NCI-H1436 treated with DMSO at 0.1 percent for 48 hours (cell line): ENCODE data around the gene FEV.
A peak's percentile ranks its signal among the peaks of the same experiment; 100 is the strongest.

ENCODE experiments used
- DNase-seq: peaks from one replicate; lab custom pipeline; 2025; lab: John Stamatoyannopoulos, UW

The FEV gene

DNA sequence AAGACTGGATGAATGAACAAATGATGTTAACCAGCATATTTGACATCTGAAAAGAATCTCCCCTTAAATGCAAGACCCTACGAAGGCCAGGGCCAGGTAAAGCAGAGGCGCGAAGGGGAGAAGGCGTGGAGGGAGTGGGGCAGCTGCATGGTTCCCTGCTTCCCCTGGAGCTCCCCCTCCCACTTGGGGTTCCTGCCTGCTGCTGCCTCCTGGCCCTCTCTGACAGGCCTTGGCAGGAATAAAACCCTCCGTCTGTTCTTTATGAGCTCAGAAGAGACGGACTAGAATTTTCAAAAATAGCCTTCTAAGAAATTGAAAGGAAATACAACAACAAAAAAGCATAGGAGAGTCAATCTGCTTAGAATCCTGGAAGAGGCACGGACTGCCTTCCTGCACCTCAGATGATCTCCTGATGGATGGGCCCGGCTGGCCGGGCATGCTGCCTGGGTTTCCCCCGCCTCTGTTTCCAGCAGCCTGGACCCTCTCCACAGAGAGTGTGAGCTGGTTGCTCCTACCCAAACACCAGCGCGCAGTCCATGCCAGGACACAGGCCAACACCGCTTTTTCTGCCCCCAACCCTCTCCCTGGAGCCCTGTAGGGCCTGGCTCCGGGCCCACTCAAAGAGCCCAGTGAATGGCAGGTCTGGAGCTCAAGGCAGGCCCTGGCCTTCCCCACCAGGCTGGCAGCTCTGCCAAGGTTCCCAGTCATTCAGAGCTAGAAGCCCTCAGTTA, 32.4 kb upstream of the FEV start:
- no peak for DNase-seq

DNA sequence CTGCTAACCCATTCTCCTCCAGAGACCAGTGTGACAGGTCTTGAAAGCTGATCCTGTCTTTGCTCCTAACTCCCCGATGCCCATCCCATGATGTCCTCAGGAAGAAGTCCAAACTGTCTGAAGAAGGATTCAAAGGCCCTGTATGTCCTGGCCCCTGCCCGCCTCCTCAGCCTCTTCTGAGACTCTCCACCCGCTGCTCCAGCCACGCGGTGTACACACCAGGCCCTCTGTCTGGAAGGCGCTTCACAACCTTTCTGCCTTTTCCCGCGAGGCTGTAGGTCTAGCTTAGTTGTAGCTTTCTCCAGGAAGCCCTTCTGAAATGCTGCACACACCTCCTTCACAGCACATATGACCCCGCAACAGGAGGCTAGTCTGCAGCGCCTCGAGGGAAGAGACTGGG, 31.7 kb upstream of the FEV start:
- DNase-seq: no peak

DNA sequence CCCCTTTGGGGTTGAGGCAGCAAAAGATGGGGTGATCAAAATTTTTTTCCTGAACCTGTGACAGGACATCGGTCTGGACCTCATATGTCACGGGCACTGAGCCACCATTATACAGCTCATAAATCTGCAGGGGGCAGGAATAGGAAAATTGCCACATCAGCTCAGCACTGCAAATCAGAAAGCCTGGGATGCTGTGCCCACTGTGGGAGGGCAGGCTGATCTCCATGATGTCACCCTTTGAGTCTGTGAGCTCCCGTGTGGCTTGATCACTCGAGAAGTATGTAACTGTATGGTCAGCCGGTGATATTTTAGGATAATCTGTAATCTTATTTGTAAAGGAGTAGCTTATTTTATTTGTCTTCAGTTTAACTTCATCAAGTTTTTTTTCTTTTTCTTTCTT, 25.9 kb upstream of the FEV start:
- no peak for DNase-seq

DNA sequence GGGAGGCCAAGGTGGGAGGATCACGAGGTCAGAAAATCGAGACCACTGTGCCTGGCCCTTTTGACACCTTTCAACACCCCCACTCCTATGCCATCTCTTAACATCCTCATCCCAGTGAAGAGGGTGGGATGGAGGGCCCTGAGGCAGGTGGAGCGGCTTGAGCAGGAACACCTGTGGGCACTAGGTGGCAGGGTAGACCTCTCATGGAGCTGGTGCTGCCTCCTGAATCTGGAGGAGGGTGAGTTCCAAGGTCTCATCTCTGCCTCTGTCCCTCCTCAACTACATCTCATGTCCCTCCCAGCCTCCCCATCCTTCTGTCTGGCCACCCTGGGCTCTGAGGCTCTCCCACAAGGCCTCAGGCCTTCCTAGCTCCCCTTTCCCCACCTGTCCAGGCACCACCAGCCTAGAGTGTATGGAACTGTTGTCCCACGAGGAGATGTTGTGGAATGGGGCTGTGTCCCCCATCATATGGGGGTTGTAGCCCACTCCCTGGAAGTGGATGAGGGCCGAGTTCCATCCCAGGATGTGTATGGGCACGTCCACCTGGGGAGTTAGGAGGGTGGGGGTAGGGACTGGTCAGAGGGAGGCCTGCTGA, 25.3 kb upstream of the FEV start:
- DNase-seq: no peak

DNA sequence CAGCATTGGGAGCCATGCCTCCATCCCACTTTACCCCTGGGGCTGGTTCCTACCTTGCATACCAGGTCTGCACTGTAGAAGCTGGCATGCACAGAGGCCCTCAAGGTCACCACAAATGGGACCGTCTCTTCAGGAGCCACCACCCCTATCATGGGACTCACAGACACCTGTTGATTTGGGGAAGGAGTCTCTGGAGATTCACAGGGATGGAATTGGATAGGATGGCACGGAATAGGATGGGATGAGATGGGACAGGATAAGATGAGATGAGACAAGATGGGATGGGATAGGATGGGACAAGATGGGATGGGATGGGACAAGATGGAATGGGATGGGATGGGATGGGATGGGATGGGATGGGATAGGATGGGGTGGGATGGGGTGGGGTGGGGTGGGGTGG, 24.3 kb upstream of the FEV start:
- DNase-seq: no peak

DNA sequence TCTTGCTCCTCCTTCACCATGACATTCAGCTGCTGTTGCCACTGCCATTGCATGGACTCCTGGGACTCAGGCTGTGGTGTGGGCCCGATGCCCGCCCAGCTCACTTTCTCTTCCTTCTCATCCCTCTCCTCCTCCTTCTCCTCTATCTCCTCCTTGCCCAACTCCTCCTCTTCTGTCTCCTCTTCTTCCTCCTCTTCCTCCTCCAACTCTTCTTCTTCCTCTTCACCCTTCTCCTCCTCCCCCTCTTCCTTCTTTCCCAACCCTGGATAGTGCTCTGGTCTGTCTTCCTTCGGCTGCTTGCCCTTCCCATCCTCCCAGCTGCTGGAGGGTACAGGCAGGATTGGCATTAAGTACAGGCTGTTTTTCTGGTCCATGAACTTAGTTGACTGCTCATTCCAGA, 19.0 kb upstream of the FEV start:
- DNase-seq: no peak

DNA sequence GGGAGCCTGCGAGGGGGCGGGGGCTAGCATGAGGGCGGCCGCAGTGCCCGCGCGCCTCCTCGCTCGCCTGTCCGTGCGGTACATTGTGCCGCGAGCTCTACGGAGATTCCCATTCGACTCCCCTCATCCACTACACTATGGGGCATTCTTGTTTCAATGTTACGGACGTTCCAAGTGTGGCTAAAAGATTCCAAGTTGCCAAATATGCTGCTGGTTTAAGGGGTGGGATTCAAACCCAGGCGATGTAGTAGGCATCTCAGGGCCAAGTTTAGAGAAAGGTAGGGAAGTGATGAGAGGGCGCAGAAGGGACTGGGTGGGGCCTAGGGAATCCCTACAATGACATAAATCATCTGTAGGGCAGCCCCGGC, 18.3 kb upstream of the FEV start:
- DNase-seq: no peak

DNA sequence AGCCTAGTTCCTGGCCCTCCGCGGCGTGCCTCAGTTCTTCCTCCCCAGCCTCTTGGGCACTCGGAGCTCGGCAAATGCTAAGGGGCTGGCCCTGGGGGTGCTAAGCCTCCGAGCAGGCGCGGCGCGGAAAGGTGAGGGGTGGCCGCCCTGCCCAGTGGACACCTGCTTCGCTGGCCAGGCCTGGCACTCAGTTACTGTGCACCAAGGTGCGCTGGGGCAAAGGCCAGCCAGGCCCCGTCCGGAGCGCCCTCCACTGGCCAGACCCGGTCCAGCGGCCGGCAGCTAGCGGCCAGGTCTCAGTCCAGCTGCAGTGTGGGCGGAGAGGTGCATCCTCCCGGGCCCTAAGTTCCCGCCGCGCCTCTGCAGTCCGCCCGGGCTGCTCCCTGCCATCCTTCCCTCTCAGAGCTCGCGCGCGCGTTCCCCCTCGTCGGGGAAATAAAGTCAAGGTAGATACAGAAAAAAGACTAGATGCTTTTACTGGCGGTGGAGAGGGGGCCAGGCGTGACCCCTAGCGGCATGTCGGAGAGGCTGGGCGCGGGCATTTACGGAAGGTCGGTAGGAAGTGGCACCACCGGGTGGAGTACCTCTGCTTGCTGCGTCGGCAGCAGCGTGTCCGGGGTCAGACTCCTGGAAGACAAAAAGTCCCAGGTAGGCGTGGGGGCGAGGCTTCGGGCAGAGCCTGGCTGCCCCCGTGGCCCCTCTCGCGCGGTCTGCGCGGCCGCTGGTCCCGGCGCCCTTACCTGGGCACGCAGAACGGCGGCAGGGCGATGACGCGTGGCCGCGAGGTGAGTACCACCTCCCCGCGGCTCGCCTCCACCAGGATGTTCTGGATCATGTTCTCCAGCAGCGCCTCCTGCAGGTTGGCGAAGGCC, 17.6 kb upstream of the FEV start:
- DNase-seq: peak; percentile 46

DNA sequence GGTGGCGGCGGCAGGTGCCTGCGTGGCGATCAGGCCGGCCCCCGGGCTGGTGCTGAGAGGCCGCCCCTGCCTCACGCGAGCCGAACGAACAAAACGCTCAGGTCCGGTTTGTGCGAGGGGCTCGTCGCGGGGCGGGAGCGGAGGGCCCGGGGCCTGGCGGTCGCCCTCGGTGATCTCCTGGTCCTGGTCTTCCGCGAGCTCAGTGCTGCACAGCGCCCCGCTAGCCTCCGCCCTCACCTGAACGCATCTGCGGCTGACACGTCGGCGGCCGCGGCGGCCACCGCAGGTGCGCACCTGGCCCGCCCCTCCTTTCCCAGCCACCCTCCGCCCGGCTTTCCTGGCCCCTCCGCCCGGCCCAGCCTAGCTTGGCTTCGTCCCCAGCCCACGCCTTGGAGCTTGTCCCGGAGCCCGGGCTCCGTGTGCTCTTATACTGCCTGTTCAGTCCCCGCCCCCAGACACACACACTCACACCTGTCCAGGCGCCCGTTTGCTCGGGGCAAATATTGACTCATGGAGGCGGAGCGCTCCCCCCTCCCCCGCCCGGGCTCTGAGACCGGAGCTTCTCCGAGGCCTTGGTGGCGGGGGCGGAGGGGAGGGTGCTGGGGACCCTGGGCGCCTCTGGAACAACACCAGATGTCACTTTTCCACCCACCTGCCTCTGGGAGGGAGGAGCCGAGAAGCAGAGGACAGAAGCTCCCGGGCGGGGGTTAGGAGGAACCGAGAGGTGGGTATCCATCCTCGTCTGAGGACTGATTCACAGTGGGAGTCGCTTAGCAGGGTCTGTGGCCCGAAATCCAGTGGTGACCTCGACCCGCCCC, 16.8 kb upstream of the FEV start:
- peak; percentile 88 for DNase-seq

DNA sequence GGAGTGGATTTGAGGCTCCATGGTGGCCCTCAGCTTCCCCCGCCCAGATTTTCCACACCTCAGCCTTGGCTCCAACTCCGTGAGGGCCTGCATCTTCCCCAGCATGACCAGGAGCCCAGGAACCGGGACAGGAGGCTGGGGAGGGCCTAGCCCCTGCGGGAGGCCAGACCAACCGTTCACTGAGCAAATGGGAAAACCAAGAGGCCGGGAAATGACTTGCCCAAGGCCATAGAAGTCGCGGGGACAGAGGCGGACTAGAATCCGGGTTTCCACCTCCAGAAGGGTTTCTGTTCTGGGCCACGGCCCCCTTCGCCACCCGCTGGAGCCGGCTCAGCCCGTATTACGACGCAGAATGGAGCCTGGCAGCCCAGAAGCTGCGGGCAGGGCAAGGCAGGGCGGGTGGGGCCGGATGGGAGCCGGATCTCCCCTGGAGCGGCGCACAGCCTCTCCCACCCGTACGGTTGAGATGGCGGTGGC, 16.2 kb upstream of the FEV start:
- no peak for DNase-seq

DNA sequence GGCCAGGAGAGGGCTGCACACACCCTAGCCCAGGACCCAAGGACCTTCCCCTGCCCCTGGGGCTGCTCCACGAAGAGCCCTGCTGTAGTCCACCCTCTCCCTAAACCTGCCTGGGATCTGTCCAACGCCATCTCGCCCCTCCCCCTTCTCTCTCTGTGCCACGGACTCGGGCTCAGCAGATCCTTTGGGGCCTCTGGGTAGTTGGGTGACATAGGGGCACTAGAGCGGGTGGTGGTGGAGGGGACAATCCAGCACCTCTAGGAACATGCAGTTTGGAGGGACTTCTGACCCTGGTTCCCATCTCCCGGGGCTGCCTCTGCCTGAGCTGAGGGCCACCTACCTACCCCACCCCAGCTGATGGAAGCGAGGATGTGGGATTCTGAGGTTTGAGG, 15.6 kb upstream of the FEV start:
- DNase-seq: no peak

DNA sequence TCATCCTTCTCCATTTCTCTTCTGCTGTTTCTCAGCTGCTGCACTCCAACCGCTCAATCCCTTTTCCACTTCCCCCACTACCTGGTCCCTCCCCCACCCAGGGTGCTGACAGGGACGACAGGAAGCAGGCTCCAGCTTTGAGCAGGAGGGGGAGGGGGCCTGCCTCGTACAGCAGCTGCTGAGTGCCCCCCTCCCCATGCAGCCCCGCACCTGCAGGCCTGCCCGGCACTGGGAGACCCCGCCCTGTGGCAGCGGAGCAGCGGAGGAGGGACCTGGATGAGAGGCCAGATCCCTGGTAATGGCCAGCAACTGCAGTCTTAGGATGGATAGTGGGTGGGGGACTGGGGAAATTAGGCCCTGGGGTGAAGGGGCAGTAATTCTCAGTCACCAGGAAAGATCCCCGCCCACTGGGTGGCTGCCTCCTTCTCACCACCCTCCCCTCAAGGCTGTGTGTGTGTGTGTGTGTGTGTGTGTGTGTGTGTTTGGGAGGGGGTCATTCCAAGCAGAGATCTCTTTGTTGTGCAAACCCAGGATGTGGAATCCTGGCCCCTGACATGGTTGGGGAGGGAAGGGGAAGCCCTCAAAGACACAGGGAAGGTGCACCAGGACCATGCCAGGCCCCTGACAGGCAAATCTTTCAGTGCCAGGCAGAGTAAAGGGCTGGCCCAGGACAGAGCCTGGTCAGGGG, 15.0 kb upstream of the FEV start:
- DNase-seq: peak; percentile 56

DNA sequence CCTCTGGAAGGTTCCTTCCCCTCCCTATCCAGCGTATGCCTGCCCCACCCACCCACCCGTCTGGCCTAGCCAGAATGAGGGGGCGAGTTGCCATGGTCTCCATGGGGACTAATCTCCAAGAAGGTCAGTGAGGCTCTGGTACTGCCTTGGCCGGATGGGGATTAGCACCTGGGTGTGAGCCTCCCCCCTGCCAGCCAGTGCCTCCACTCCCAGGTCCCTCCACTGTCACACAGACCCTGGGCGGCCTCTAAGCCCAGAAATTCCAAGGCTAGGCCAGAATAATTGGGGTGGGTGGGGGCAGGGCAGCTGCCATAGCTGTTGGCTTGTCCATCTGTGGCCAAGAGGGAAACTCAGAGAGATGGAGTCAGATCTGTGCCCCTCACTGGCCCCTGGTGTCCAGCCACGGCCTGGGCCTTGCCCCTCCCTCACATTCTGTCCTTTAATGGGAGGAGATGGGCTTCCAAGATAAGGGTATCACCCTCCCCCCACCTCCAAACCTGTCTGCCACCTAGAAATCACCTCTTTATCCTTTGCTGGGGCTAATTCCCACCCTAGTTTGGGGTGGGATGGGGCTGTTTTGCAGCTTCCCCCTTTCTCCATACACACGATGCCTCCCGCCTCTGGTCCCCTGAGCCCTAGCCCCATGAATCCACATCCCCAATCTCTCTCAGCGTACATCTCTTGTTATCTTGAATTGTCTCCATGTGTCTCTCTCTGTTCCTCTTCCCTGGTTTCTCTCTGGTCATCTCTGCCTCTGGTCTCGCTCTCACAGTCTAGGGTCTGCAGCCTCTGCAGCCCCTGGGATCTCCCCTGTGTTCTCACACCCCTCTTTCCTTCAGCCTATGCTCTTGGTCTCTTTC, 14.3 kb upstream of the FEV start:
- DNase-seq: no peak

DNA sequence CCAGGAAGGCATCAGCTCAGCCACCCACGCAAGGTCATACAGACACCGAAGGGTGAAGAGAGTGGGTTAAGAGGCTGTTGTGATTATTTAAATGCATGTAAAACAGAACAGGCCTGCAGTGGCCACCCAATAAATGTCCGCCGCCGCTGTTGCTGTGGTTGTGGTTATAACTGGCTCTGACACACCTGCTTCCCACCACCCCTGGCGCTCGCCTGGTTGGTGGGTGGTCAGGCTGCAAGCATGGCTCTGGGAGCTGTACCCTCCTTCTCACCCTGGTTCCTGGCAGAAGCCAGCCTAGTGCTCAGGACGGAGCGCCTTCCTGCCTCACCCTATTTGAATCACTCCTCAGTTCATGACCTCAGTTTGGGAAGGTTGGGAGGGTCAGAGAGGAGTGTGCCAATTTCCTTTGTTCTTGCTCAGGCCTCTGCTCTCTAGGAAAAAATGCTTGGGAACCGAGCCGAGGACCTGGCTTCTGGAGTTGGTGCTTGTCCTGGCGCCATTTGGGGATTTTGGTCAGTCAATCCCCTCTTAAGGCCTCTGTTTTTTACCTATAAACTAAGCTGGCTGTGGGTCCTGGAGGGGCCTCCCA, 13.5 kb upstream of the FEV start:
- no peak for DNase-seq

DNA sequence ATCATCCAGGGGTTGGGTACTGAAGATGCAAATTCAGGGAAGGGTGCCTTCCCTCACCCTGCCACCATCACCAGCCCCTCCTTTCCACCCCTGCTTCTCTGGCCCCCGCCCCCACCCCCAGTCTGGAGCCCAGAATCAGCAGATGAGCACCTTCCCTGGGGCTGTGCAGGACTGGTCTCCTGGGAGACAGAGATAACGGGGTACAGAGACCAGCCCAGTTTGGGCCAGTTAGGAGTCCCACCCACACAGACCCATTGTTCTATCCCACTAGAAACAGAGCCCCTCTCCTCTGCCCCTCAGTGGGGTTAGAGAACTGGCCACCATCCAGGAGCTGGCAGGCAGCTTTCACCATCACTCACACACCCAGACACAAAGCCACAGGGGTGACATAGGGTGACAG, 12.7 kb upstream of the FEV start:
- DNase-seq: no peak

DNA sequence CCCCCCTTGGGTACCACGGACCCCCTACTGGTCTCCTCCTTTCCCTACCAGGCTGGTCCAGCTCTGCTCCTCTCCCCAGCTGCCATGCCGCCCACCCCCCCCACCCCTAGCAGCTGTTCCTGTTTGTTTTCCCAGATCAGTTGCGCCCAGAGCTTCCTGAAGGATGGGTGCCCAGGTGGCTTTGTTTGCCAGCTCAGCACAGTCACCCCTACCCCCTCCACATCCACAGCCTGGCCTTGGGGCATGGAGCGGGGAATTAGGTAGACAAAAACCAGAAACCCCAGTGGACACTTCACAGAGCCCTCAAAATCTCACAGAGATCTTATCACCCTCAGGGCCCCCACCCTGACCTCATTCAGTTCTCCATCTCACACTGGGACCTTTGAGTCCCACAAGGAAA, 12.0 kb upstream of the FEV start:
- no peak for DNase-seq

DNA sequence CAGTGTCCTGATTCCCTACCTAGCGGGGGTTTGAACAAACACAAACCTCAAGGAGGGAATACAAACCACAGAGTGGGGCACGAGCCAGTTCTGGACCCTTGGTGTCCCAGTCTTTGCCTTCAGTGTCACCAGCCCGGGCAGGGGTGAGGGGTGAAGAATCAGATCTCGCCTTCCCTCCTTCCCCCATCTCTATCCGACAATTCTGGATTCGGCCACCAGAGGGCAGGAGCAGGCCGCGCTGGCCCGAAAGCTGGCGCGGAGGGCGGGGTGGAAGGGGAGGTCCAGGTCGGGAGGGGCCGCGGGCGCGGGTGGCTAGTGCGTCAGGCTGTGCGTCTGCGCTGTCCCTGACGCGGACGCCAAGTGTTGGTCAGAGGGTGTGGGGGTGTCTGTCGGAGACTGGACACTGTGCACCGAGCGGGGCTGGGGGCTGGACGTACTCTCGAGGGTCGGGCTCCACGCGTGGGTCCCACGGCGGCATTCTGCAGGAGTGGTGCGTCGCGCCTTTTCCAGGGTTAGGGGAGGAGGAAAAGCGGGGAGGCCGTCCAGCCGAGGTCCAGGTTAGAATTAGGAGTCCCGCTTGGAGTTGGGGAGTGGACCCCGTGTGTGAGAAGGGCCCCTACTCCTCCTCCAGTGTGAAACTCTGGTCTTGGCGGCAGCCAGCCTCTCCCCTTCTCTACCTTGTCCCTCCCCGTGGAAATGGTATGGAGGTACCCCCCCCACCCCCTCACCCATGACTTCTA, 11.2 kb upstream of the FEV start:
- peak; percentile 36 for DNase-seq

DNA sequence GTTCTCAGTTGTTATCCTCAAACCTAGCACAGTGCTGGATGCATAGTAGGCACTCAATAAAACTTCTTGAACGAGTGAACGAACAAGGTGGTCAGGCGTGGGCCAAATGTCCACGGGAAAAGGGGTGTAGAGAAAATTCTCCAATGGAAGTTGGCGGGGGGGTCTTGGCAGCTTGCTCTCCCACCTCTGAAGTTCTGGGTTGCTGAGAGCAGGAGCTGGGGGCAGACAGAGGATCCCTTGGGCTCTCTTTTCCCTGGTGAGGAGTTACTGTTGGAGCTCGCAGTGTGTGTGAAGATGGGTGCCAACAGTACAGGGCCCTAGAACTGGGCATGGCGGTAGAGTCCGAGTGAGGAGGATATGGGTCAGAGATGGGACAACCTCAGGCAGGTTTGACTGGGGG, 10.6 kb upstream of the FEV start:
- no peak for DNase-seq
